Measurements from ENCODE around the gene NOP53. TPM values are rescaled to one million over a fixed set of nuclear protein-coding genes. Genes with fewer than 3 reads are reported as not detected.

Gene NOP53
- total and polyA plus RNA-seq, 4 donors = 146 to 498 (median 193) TPM

DNA sequence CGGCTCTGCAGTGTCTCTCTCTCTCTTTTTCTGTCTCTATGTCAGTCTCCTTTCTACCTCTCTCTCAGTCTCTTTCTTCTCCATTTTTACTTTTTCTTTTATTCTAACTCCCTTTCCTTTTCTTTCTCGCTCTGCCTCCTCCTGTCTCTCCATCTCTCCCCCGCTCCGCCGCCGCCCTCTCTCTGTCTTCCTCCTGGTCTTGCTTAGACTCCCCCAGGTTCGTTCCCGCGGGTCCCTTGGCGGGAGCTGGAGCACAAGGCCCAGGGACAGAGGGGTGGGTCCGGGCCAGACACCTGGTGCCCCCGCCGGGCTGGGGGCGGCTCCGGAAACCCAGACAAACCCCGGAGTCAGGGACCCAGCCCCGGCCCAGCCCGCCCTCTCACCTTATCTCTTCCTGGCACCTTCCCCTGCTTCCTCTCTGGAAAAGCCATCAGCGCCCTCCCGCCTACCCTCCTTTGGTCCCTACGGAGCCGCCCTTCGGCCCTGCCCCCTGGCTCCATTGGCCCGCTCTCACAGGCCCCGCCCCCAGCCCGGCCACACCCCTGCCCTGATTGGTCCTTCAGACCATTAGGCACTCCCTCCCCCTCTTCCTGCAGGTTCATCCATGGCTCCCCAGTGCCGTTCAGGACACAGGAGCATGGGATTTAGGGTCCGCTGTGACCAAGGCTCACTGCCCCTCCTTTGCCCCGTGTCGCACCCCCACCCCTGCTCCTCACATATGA, 15.4 kb upstream of the NOP53 start:
- Histone ChIP-seq H3K4me1 (ENCODE audit: control insufficient read depth in 5 of 5, insufficient read depth in 5 of 5, low read length in 5 of 5) (peaks cover 0 to 18% (median 14%) of the 10 kb centered on the region in 5 donors), H3K9ac (ENCODE audit: insufficient read depth in 1 of 2, low read length in 2 of 2) (no peak overlapping the region), H3K4me3 (no peak overlapping the region), H3K36me3 (ENCODE audit: control insufficient read depth in 4 of 4, insufficient read depth in 4 of 4, low read length in 4 of 4) (peaks cover 0 to 19% (median 18%) of the 10 kb centered on the region in 4 donors), H3K9me3 (ENCODE audit: control insufficient read depth in 4 of 4, insufficient read depth in 3 of 4, low read length in 3 of 4) (no peaks in the 10 kb centered on the region), H3K27me3 (ENCODE audit: control insufficient read depth in 3 of 3, insufficient read depth in 3 of 3, low read length in 2 of 3) (no peaks in the 10 kb centered on the region), H3K27ac (ENCODE audit: low read depth in 1 of 2, low read length in 1 of 2) (peak overlapping the region; percentile 51 to 87)
- peak; percentile 47 to 67 (median 64) for DNase-seq
- TF ChIP-seq, protein P1, sequence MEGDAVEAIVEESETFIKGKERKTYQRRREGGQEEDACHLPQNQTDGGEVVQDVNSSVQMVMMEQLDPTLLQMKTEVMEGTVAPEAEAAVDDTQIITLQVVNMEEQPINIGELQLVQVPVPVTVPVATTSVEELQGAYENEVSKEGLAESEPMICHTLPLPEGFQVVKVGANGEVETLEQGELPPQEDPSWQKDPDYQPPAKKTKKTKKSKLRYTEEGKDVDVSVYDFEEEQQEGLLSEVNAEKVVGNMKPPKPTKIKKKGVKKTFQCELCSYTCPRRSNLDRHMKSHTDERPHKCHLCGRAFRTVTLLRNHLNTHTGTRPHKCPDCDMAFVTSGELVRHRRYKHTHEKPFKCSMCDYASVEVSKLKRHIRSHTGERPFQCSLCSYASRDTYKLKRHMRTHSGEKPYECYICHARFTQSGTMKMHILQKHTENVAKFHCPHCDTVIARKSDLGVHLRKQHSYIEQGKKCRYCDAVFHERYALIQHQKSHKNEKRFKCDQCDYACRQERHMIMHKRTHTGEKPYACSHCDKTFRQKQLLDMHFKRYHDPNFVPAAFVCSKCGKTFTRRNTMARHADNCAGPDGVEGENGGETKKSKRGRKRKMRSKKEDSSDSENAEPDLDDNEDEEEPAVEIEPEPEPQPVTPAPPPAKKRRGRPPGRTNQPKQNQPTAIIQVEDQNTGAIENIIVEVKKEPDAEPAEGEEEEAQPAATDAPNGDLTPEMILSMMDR (IDR thresholded peaks at IDR 0.05; ENCODE audit: control extremely low read depth, extremely low read depth) = no peak
- ATAC-seq (ENCODE audit: insufficient read depth, low FRiP score) = peak; percentile 75
- WGBS, 2 donors = 10 to 17% methylated on average over 30 of the region's 30 CpGs

DNA sequence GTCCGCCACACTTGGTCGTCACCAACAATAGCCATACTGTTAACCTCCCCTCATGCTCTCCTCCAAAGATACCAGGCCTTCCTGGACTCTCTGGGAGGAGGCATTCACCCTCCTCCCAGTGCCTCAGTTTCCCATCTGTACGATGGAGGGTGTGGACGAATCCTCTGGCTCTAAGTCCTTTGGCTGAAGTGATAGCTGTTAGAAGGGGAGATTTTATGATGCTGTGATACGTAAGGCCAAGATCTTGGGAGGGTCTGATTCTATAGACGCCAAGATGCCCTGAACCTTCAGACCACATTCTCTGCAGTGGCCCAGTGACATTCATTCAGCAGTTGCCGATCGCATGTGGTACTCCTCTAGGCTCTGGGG, 14.8 kb upstream of the NOP53 start:
- no peak for DNase-seq
- H3K27ac ChIP-seq (ENCODE audit: low read depth in 1 of 2, low read length in 1 of 2) = peak overlapping the region; percentile 27 to 87
- H3K27me3 ChIP-seq (ENCODE audit: control insufficient read depth in 3 of 3, insufficient read depth in 3 of 3, low read length in 2 of 3) = no peaks in the 10 kb centered on the region
- no peak for ATAC-seq (ENCODE audit: insufficient read depth, low FRiP score)
- H3K4me3 ChIP-seq = no peak overlapping the region
- TF ChIP-seq, protein P1 (IDR thresholded peaks at IDR 0.05; ENCODE audit: control extremely low read depth, extremely low read depth) = no peak
- peaks cover 0 to 18% (median 14%) of the 10 kb centered on the region in 5 donors for H3K4me1 ChIP-seq (ENCODE audit: control insufficient read depth in 5 of 5, insufficient read depth in 5 of 5, low read length in 5 of 5)
- H3K9ac ChIP-seq (ENCODE audit: insufficient read depth in 1 of 2, low read length in 2 of 2) = no peak overlapping the region
- H3K9me3 ChIP-seq (ENCODE audit: control insufficient read depth in 4 of 4, insufficient read depth in 3 of 4, low read length in 3 of 4) = no peaks in the 10 kb centered on the region
- H3K36me3 ChIP-seq (ENCODE audit: control insufficient read depth in 4 of 4, insufficient read depth in 4 of 4, low read length in 4 of 4) = peaks cover 0 to 23% (median 19%) of the 10 kb centered on the region in 4 donors
- WGBS, 2 donors = 87 to 88% methylated on average over 8 of the region's 8 CpGs

DNA sequence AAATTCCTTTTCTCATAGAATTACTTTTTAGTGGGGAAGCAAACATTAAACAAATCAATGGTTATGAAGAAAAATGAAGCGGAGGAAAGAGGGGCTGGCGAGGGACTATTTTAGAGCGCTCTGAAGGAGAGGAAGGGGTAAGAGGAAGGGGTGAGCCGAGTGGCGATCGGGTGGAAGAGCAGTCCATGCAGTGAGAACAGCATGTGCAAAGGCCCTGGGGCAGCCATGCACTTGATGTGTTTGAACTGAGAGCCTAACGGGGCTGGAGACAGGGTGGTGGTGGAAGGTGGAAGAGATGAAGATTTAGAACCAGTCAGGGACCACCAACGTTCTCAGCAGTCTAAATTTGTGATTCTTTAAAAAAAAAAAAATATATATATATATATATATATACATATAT, 14.4 kb upstream of the NOP53 start:
- peak overlapping the region in 1 of 2 donors; percentile 61 for H3K27ac ChIP-seq (ENCODE audit: low read depth in 1 of 2, low read length in 1 of 2)
- no peaks in the 10 kb centered on the region for H3K27me3 ChIP-seq (ENCODE audit: control insufficient read depth in 3 of 3, insufficient read depth in 3 of 3, low read length in 2 of 3)
- H3K4me1 ChIP-seq (ENCODE audit: control insufficient read depth in 5 of 5, insufficient read depth in 5 of 5, low read length in 5 of 5) = peaks cover 0 to 16% (median 13%) of the 10 kb centered on the region in 5 donors
- H3K36me3 ChIP-seq (ENCODE audit: control insufficient read depth in 4 of 4, insufficient read depth in 4 of 4, low read length in 4 of 4) = peaks cover 0 to 21% (median 15%) of the 10 kb centered on the region in 4 donors
- H3K9ac ChIP-seq (ENCODE audit: insufficient read depth in 1 of 2, low read length in 2 of 2) = no peak overlapping the region
- DNase-seq (no peak), ATAC-seq (ENCODE audit: insufficient read depth, low FRiP score) (no peak)
- H3K4me3 ChIP-seq = no peak overlapping the region
- TF ChIP-seq, protein P1 (IDR thresholded peaks at IDR 0.05; ENCODE audit: control extremely low read depth, extremely low read depth) = no peak
- H3K9me3 ChIP-seq (ENCODE audit: control insufficient read depth in 4 of 4, insufficient read depth in 3 of 4, low read length in 3 of 4) = no peaks in the 10 kb centered on the region
- 94 to 95% methylated on average over 8 of the region's 8 CpGs for WGBS, 2 donors

Data from lung (tissue), 12 donors.